Measurements from ENCODE around the gene HAND1.
A peak's percentile ranks its signal among the peaks of the same experiment; 100 is the strongest.

HAND1 gene

GRCh38 chr5:154494036-154494435, 16.0 kb upstream of the HAND1 start:
- H3K27me3 ChIP-seq (ENCODE audit: control insufficient read depth in 3 of 3, insufficient read depth in 3 of 3, low read depth in 1 of 3, low read length in 3 of 3): peaks cover 0 to 79% (median 8%) of the 10 kb centered on the region in 3 experiments
- H3K4me1 ChIP-seq (ENCODE audit: control insufficient read depth in 2 of 2, insufficient read depth in 1 of 2, low read depth in 1 of 2, low read length in 2 of 2): no peaks in the 10 kb centered on the region

GRCh38 chr5:154493274-154493673, 15.2 kb upstream of the HAND1 start:
- no peak overlapping the region for H2BK12ac ChIP-seq (ENCODE audit: low read length)
- no peak overlapping the region for H2BK15ac ChIP-seq (ENCODE audit: low read length)
- no peak overlapping the region for H4K8ac ChIP-seq (ENCODE audit: low read depth, low read length)
- no peaks in the 10 kb centered on the region for H3K4me1 ChIP-seq (ENCODE audit: control insufficient read depth in 2 of 2, insufficient read depth in 1 of 2, low read depth in 1 of 2, low read length in 2 of 2)
- no peak overlapping the region for H3K4ac ChIP-seq (ENCODE audit: low read length)
- no peak overlapping the region for H3K27ac ChIP-seq (replicated peaks; ENCODE audit: low read length)
- H3K9ac ChIP-seq (ENCODE audit: low read depth, low read length, poor library complexity): peak overlapping the region; percentile 21
- peak overlapping the region; percentile 73 for H3K23ac ChIP-seq (ENCODE audit: low read depth, low read length, poor library complexity)
- peak overlapping the region; percentile 25 for H3K4me2 ChIP-seq (ENCODE audit: insufficient read depth, low read length, poor library complexity, severe bottlenecking)
- H3K4me3 ChIP-seq (ENCODE audit: low read length in 2 of 2): no peak overlapping the region
- H4K91ac ChIP-seq (ENCODE audit: low read depth, low read length, poor library complexity): no peak overlapping the region
- no peaks in the 10 kb centered on the region for H3K79me1 ChIP-seq (ENCODE audit: low read depth, low read length)
- peaks cover 0 to 77% (median 10%) of the 10 kb centered on the region in 3 experiments for H3K27me3 ChIP-seq (ENCODE audit: control insufficient read depth in 3 of 3, insufficient read depth in 3 of 3, low read depth in 1 of 3, low read length in 3 of 3)
- H2AK5ac ChIP-seq (ENCODE audit: low read depth, low read length): no peak overlapping the region
- no peak for DNase-seq (ENCODE audit: low spot score)
- no peaks in the 10 kb centered on the region for H3K9me3 ChIP-seq (replicated peaks in 1 of 2; ENCODE audit: control insufficient read depth in 2 of 2, insufficient read depth in 1 of 2, low read depth in 1 of 2, low read length in 2 of 2)
- no peaks in the 10 kb centered on the region for H3K36me3 ChIP-seq (replicated peaks in 1 of 2; ENCODE audit: control insufficient read depth in 2 of 2, insufficient read depth in 2 of 2, low read length in 2 of 2)
- no CpG with 5 or more reads among the region's 29 CpGs for WGBS, 2 donors (ENCODE audit: extremely low coverage in 2 of 2, insufficient read length in 2 of 2, insufficient replicate concordance in 1 of 2)
- peak overlapping the region; percentile 80 for H3K18ac ChIP-seq (ENCODE audit: low read length)
- no peak overlapping the region for H2BK120ac ChIP-seq (ENCODE audit: low read depth, low read length)
- H2BK5ac ChIP-seq (ENCODE audit: low read length): no peak overlapping the region
- H3K14ac ChIP-seq (ENCODE audit: low read length): no peak overlapping the region
- peak overlapping the region; percentile 56 for H2AFZ ChIP-seq (ENCODE audit: low read length)

More at GRCh38 chr5:154494036-154494435, 16.0 kb upstream of the HAND1 start:
- H3K4me3 ChIP-seq (ENCODE audit: low read length in 2 of 2): no peak overlapping the region
- no peak overlapping the region for H3K23ac ChIP-seq (ENCODE audit: low read depth, low read length, poor library complexity)
- H3K27ac ChIP-seq (replicated peaks; ENCODE audit: low read length): no peak overlapping the region
- no peak overlapping the region for H3K4me2 ChIP-seq (ENCODE audit: insufficient read depth, low read length, poor library complexity, severe bottlenecking)
- no peak overlapping the region for H2BK5ac ChIP-seq (ENCODE audit: low read length)
- no peak overlapping the region for H3K18ac ChIP-seq (ENCODE audit: low read length)
- no peak overlapping the region for H3K4ac ChIP-seq (ENCODE audit: low read length)
- H3K36me3 ChIP-seq (replicated peaks in 1 of 2; ENCODE audit: control insufficient read depth in 2 of 2, insufficient read depth in 2 of 2, low read length in 2 of 2): no peaks in the 10 kb centered on the region
- no peaks in the 10 kb centered on the region for H3K9me3 ChIP-seq (replicated peaks in 1 of 2; ENCODE audit: control insufficient read depth in 2 of 2, insufficient read depth in 1 of 2, low read depth in 1 of 2, low read length in 2 of 2)
- no peak overlapping the region for H4K91ac ChIP-seq (ENCODE audit: low read depth, low read length, poor library complexity)
- H3K9ac ChIP-seq (ENCODE audit: low read depth, low read length, poor library complexity): no peak overlapping the region
- no peak overlapping the region for H2BK120ac ChIP-seq (ENCODE audit: low read depth, low read length)
- no peak overlapping the region for H2AFZ ChIP-seq (ENCODE audit: low read length)
- no CpG with 5 or more reads among the region's 4 CpGs for WGBS, 2 donors (ENCODE audit: extremely low coverage in 2 of 2, insufficient read length in 2 of 2, insufficient replicate concordance in 1 of 2)
- H3K79me1 ChIP-seq (ENCODE audit: low read depth, low read length): no peaks in the 10 kb centered on the region
- H4K8ac ChIP-seq (ENCODE audit: low read depth, low read length): no peak overlapping the region
- H3K14ac ChIP-seq (ENCODE audit: low read length): no peak overlapping the region
- H2BK15ac ChIP-seq (ENCODE audit: low read length): no peak overlapping the region
- no peak for DNase-seq (ENCODE audit: low spot score)
- H2BK12ac ChIP-seq (ENCODE audit: low read length): no peak overlapping the region
- no peak overlapping the region for H2AK5ac ChIP-seq (ENCODE audit: low read depth, low read length)

DNA sequence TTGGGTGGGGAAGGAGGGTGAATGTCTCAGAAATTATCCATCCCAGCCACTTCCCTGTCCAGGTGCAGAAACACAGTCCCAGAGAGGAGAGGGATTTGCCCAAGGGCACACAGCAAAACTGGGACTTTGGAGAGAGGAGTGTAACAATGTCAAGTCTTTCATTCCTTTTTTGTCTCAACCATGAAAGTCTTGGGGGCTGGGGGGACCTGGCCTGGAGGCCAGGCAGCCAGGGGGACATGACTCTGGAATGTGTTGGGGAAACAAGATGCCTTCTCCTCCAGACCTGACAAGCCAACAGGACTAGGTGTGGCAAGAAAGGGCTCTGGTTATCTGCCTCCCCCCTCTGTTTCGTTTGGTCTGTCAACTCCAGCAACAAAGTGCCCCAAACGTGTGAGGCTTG, 13.9 kb upstream of the HAND1 start:
- H2BK12ac ChIP-seq (ENCODE audit: low read length): no peak overlapping the region
- H3K23ac ChIP-seq (ENCODE audit: low read depth, low read length, poor library complexity): no peak overlapping the region
- no peak overlapping the region for H2BK5ac ChIP-seq (ENCODE audit: low read length)
- no peak for DNase-seq (ENCODE audit: low spot score)
- no peak overlapping the region for H2AK5ac ChIP-seq (ENCODE audit: low read depth, low read length)
- no peak overlapping the region for H3K18ac ChIP-seq (ENCODE audit: low read length)
- no peaks in the 10 kb centered on the region for H3K79me1 ChIP-seq (ENCODE audit: low read depth, low read length)
- no peak overlapping the region for H3K27ac ChIP-seq (replicated peaks; ENCODE audit: low read length)
- H2BK120ac ChIP-seq (ENCODE audit: low read depth, low read length): no peak overlapping the region
- no peaks in the 10 kb centered on the region for H3K9me3 ChIP-seq (replicated peaks in 1 of 2; ENCODE audit: control insufficient read depth in 2 of 2, insufficient read depth in 1 of 2, low read depth in 1 of 2, low read length in 2 of 2)
- no peak overlapping the region for H3K4ac ChIP-seq (ENCODE audit: low read length)
- H3K4me2 ChIP-seq (ENCODE audit: insufficient read depth, low read length, poor library complexity, severe bottlenecking): no peak overlapping the region
- no CpG with 5 or more reads among the region's 2 CpGs for WGBS, 2 donors (ENCODE audit: extremely low coverage in 2 of 2, insufficient read length in 2 of 2, insufficient replicate concordance in 1 of 2)
- no peak overlapping the region for H4K8ac ChIP-seq (ENCODE audit: low read depth, low read length)
- no peaks in the 10 kb centered on the region for H3K36me3 ChIP-seq (replicated peaks in 1 of 2; ENCODE audit: control insufficient read depth in 2 of 2, insufficient read depth in 2 of 2, low read length in 2 of 2)
- H4K91ac ChIP-seq (ENCODE audit: low read depth, low read length, poor library complexity): no peak overlapping the region
- H3K9ac ChIP-seq (ENCODE audit: low read depth, low read length, poor library complexity): no peak overlapping the region
- peaks cover 0 to 80% (median 18%) of the 10 kb centered on the region in 3 experiments for H3K27me3 ChIP-seq (ENCODE audit: control insufficient read depth in 3 of 3, insufficient read depth in 3 of 3, low read depth in 1 of 3, low read length in 3 of 3)
- H3K4me1 ChIP-seq (ENCODE audit: control insufficient read depth in 2 of 2, insufficient read depth in 1 of 2, low read depth in 1 of 2, low read length in 2 of 2): no peaks in the 10 kb centered on the region
- H2AFZ ChIP-seq (ENCODE audit: low read length): no peak overlapping the region
- no peak overlapping the region for H3K14ac ChIP-seq (ENCODE audit: low read length)
- no peak overlapping the region for H2BK15ac ChIP-seq (ENCODE audit: low read length)
- H3K4me3 ChIP-seq (ENCODE audit: low read length in 2 of 2): no peak overlapping the region

DNA sequence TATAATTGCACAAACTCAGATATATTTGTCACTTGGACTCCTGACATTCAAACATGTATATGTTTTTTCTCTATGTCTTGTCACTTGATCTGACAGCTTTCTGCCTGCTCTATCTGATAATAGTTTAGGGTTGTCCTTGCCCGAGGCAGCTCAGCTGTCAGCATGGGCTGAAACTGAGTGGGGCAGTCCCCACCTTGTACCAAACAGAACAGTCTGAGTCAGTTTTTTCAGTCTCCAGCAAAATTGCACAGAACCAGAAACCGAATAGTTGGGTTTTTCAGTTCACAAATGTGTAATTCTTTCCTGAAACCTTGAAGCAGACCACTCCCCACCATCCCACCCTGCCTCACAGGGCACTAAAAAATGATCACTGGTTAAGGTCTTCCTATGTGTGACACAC, 9.5 kb upstream of the HAND1 start:
- Histone ChIP-seq H3K4me1 (ENCODE audit: control insufficient read depth in 2 of 2, insufficient read depth in 1 of 2, low read depth in 1 of 2, low read length in 2 of 2) (peaks cover 0 to 1% of the 10 kb centered on the region in 2 donors), H3K27me3 (ENCODE audit: control insufficient read depth in 3 of 3, insufficient read depth in 3 of 3, low read depth in 1 of 3, low read length in 3 of 3) (peaks cover 25 to 82% (median 56%) of the 10 kb centered on the region in 3 experiments), H3K36me3 (replicated peaks in 1 of 2; ENCODE audit: control insufficient read depth in 2 of 2, insufficient read depth in 2 of 2, low read length in 2 of 2) (no peaks in the 10 kb centered on the region), H3K4me2 (ENCODE audit: insufficient read depth, low read length, poor library complexity, severe bottlenecking) (no peak overlapping the region), H2BK12ac (ENCODE audit: low read length) (no peak overlapping the region), H2BK120ac (ENCODE audit: low read depth, low read length) (no peak overlapping the region), H3K79me1 (ENCODE audit: low read depth, low read length) (no peaks in the 10 kb centered on the region), H3K18ac (ENCODE audit: low read length) (no peak overlapping the region), H3K4me3 (ENCODE audit: low read length in 2 of 2) (no peak overlapping the region), H2BK5ac (ENCODE audit: low read length) (no peak overlapping the region), H3K9ac (ENCODE audit: low read depth, low read length, poor library complexity) (no peak overlapping the region), H2AK5ac (ENCODE audit: low read depth, low read length) (no peak overlapping the region), H4K91ac (ENCODE audit: low read depth, low read length, poor library complexity) (no peak overlapping the region), H3K14ac (ENCODE audit: low read length) (no peak overlapping the region), H3K23ac (ENCODE audit: low read depth, low read length, poor library complexity) (no peak overlapping the region), H2BK15ac (ENCODE audit: low read length) (no peak overlapping the region), H2AFZ (ENCODE audit: low read length) (no peak overlapping the region), H4K8ac (ENCODE audit: low read depth, low read length) (no peak overlapping the region), H3K27ac (replicated peaks; ENCODE audit: low read length) (no peak overlapping the region), H3K4ac (ENCODE audit: low read length) (no peak overlapping the region), H3K9me3 (replicated peaks in 1 of 2; ENCODE audit: control insufficient read depth in 2 of 2, insufficient read depth in 1 of 2, low read depth in 1 of 2, low read length in 2 of 2) (no peaks in the 10 kb centered on the region)
- DNase-seq (ENCODE audit: low spot score): no peak
- no CpG with 5 or more reads among the region's 2 CpGs for WGBS, 2 donors (ENCODE audit: extremely low coverage in 2 of 2, insufficient read length in 2 of 2, insufficient replicate concordance in 1 of 2)

All from neuronal stem cell (in vitro differentiated cells).